Measurements from ENCODE around the gene C19orf47.

Gene C19orf47

DNA sequence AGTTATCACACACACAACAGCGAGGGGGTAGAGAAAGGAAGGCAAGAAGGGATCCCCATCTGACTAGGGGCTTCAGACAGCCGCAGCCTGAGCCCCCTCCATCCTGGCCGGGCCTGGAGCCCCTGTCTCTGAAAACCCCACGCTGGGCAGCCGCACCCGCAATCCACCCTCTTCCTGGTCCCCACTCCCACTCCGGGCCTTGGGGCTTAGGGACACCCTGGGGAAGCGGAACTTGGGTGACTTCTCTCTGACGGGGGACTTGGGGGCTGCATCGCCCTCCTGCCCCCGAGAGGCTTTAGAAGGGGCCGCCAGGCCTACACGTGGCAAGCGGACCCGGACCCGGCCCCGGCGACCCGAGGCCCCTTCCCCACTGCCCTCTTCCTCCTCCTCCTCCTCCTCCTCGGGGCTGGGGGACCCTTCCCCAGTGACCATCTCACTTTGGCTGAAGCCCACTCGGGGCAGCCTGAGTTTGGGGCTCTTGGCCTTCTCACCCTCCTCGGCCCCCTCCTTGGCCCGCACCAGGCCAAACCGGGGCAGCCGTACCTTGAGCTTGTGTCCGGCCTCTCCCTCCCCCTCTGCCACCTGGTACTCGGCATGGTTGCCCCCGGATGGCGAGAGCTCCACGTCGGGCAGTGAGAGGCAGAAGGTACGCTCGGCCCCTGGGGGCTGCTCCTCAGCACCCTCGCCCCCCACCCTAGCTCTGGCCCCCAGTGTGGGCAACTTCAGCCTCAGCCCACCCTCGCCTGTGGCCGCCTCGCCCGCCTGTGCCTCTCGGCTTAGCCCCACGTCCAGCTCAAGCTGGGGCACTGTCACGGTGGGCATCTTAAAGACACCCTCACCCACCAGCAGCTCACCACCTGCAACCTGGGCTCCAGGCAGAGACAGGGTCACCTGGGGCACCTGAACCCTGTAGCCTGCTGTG, 46.0 kb upstream of the C19orf47 start:
- TF ChIP-seq, protein P1, sequence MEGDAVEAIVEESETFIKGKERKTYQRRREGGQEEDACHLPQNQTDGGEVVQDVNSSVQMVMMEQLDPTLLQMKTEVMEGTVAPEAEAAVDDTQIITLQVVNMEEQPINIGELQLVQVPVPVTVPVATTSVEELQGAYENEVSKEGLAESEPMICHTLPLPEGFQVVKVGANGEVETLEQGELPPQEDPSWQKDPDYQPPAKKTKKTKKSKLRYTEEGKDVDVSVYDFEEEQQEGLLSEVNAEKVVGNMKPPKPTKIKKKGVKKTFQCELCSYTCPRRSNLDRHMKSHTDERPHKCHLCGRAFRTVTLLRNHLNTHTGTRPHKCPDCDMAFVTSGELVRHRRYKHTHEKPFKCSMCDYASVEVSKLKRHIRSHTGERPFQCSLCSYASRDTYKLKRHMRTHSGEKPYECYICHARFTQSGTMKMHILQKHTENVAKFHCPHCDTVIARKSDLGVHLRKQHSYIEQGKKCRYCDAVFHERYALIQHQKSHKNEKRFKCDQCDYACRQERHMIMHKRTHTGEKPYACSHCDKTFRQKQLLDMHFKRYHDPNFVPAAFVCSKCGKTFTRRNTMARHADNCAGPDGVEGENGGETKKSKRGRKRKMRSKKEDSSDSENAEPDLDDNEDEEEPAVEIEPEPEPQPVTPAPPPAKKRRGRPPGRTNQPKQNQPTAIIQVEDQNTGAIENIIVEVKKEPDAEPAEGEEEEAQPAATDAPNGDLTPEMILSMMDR (conservative IDR thresholded peaks at IDR 0.05; ENCODE audit: control insufficient read depth, insufficient read depth, low read depth, low read length): no peak
- no peak overlapping the region for H3K4me3 ChIP-seq (ENCODE audit: control insufficient read depth, low read depth, low read length)
- DNase-seq (ENCODE audit: low read depth): no peak

DNA sequence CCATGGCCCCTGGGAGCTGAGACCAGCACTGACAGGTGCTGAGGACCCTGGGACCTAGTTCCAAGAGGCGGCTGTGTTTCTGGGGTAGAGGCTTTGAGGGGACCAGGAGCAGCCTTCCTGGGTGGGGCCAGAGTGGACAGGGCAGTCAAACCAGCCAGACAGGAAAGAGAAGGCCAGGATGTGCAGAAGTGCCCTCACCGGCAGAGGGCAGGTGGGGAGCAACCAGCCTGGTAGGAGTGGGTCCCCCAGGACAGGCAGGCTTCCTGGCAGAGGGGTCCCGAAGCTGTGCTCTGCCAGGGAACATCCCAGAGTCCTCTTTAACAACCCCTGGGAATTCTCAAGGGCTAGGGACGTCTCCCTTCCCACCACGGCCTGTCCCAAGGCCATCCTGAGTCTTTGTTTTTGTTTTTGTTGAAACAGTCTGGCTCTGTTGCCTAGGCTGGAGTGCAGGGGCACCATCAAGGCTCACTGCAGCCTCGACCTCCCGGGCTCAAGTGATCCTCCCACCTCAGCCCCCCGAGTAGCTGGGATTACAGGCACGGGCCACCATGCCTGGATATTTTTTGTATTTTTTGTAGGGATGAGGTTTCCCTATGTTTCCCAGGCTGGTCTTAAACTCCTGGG, 44.8 kb upstream of the C19orf47 start:
- TF ChIP-seq, protein P1 (conservative IDR thresholded peaks at IDR 0.05; ENCODE audit: control insufficient read depth, insufficient read depth, low read depth, low read length): peak; percentile 21
- H3K4me3 ChIP-seq (ENCODE audit: control insufficient read depth, low read depth, low read length): no peak overlapping the region
- DNase-seq (ENCODE audit: low read depth): no peak

DNA sequence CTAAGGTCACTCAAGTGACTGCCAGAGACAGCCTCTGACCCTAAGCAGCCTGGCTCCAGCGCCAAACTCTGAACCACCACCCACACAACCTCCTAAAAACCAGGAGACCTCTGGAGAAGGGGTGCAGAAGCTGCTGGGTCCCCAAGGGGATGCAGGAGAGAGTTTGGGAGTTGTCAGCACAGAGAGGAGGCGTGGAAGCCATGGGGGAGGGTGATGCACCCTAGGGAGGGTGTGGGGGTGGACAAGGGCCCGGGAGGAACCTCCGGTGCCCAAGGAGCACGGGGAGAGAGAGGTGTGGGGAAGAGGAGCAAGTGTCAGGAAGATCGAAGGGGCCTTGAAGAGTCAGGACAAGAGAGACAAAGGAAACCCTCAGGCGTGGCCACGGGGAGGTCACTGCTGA, 43.9 kb upstream of the C19orf47 start:
- TF ChIP-seq, protein P1 (conservative IDR thresholded peaks at IDR 0.05; ENCODE audit: control insufficient read depth, insufficient read depth, low read depth, low read length): no peak
- no peak for DNase-seq (ENCODE audit: low read depth)
- H3K4me3 ChIP-seq (ENCODE audit: control insufficient read depth, low read depth, low read length): no peak overlapping the region

DNA sequence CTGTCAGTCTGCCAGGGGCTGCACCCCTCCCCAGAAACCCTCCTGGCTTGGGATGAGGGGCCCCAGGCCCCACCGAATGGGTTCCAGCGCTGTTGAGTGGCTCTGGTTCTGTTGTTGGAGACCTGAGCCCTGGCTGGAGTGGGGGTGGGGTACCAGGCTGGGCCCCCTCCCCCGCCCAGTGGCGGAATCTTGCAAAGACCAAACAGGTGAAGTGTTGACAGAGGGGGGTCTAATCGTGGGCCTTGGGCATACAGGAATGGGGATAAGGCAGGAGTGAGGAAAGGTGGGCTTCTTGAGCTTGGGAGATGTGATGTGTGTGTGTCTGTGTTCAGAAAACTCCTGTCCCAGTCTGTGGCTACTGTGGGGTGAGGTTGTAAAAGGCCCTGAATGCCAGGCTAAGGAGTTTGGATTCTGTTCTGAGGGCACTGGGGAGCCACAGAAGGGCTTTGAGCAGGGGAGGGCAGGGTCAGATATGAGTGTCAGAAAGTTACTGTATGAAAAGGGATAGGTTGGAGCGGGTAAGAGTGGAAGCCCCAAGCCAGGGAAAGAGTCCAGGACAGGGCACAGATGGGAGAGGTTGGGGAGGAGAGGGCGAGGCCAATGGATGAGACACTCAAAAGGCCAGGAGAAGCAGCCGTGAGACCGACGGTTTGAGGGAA, 42.0 kb upstream of the C19orf47 start, which contains the start of gene HIPK4:
Gene HIPK4, minus strand, starts transcription at position 98 of the 659 bp plus-strand sequence. CDS start 279 bp downstream, outside the sequence.
- TF ChIP-seq, protein P1 (conservative IDR thresholded peaks at IDR 0.05; ENCODE audit: control insufficient read depth, insufficient read depth, low read depth, low read length): no peak

DNA sequence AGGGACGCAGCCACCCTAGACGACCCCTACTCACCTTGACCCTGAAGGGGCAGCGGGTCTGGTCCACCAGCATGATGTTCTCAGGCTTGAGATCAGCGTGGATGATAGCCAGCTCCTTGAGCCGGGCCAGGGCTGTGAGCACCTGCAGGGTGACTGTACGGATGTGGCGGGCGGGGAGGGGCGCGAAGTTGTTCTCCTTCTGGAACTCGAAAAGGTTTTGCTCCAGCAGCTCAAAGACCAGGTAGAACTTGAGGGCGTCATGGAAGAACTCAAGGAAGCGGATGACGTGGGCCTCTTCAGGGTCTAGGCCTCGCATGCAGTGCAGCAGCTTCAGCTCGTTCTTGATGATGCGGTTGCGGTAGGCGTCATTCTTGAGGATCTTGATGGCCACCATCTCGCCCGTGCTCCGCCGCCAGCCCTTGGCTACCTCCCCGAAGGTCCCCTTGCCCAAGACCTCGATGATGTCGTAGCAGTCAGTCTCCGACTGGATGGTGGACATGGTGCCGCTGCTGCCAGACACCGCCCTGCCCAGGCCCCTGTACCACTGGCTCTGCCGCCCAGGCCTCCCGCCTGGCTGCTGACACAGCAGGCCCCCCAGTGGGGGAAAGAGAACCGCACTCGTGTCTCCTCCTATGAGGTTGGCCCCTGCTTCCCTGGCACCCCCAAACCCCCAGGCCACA, 41.3 kb upstream of the C19orf47 start:
- no peak for DNase-seq (ENCODE audit: low read depth)
- H3K4me3 ChIP-seq (ENCODE audit: control insufficient read depth, low read depth, low read length): no peak overlapping the region
- TF ChIP-seq, protein P1 (conservative IDR thresholded peaks at IDR 0.05; ENCODE audit: control insufficient read depth, insufficient read depth, low read depth, low read length): no peak

More for the DNA sequence above, 42.0 kb upstream of the C19orf47 start, which contains the start of gene HIPK4:
- H3K4me3 ChIP-seq (ENCODE audit: control insufficient read depth, low read depth, low read length): no peak within 1 kb of the TSS
- no peak for DNase-seq (ENCODE audit: low read depth)

DNA sequence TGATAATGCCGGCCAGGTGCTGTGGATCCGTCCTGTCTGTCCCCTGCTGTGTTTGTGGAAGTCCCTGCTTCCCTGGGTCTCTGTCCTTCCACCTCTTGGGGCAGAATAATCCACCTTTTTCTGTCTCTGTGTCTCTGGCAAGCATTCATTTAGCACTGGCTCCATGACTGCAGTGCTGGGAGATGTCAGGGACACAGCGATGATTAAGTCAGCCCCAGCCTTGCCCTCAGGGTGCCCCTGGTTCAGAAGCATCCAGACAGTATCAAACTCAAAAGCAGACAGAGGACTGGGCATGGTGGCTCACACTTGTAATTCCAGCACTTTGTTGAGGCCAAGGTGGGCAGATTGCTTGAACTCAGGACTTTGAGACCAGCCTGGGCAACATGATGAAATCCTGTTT, 40.3 kb upstream of the C19orf47 start:
- DNase-seq (ENCODE audit: low read depth): no peak
- no peak overlapping the region for H3K4me3 ChIP-seq (ENCODE audit: control insufficient read depth, low read depth, low read length)

More for the DNA sequence above, 40.3 kb upstream of the C19orf47 start:
- TF ChIP-seq, protein P1 (conservative IDR thresholded peaks at IDR 0.05; ENCODE audit: control insufficient read depth, insufficient read depth, low read depth, low read length): no peak

Data from fibroblast of mammary gland (primary cell).